GM21367 (cell line): ENCODE measurements around the gene CELA2B.
A peak's percentile ranks its signal among the peaks of the same experiment; 100 is the strongest.

Experiments
- ATAC-seq: cut with Tn5 transposase; IDR thresholded peaks from one replicate; pipeline ENCODE4 v1.9.1; 2021; ENCODE audit not compliant: unreplicated experiment

Gene CELA2B

GRCh38 chr1:15524021-15524282 lies 48.0 kb downstream of the CELA2B start, which contains the start of gene CASP9:
TSS of gene CASP9 (minus strand) at chr1:15524215. CDS start at chr1:15524200, 15 bp downstream.
- no peak for ATAC-seq

GRCh38 chr1:15524283-15525049 lies 48.6 kb downstream of the CELA2B start:
- peak; percentile 37 for ATAC-seq

- ATAC-seq = no peak
Measured at GRCh38 chr1:15525050-15526020, 49.4 kb downstream of the CELA2B start.

DNA sequence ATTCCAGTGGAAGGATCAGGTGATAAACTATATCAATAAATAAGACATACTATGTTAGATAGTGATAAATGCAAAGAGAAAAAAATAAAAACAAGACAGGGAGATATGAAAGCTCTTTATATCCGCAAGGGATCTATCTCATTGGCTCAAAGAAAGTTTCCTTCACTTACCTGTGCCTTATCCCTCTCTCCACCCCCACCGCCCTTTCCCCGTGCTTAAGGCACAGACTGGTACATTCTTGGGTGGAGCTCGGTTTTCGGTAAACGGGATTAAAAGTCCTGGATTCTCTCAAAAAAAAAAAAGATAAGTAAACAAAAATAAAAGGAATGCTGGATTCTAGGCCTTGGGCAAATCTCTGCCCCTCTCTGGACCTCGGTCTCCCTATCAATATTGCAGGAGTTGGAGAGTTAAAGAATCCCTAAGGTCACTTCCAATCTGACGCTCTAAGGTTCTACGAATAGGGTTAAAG lies 50.2 kb downstream of the CELA2B start:
- no peak for ATAC-seq

DNA sequence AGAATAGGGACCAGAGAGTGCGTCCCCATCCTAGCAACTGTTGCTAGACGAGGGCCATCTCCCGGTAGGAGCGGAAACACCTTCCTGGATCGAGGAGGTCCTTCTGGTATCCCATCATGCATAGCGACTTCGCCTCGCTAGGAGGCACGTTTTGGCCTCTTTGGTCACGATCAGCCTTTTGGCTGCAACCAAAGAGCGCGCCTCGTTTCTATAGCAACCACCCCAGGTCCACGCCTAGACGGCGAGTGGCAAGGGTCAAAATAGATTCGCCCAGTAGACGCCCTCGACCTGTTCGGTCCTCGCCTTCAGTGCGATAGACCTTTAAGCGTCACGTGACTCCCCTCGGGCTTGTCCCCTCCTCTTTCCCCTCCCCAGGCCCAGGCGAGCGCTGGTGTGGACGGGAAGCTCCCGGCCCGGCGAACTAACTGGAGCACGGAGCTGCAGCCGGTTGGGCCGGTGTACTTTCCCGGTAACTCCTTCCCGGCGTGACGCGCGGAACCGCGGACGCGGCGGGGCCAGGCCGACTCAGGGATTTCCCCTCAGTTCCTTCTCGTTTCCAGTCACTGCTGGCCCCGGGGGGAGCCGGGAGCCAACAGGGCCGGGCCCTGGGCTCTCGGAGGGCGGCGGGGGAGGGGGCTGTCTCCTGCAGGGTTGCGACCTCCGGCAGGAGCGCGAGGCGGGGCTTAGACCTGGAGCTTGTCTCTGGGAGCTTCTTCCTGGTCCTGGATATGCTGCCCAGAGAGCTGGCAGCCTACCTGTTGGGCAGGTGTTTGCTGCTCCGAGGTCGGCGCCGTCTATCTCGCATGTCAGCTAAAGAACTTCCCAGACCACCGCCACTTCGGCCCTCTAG lies 50.8 kb downstream of the CELA2B start, which contains the start of gene DNAJC16:
Gene DNAJC16, plus strand, starts transcription at position 359 of the 850 bp plus-strand sequence. CDS start 2,258 bp downstream, outside the sequence.
- ATAC-seq = peak; percentile 48

DNA sequence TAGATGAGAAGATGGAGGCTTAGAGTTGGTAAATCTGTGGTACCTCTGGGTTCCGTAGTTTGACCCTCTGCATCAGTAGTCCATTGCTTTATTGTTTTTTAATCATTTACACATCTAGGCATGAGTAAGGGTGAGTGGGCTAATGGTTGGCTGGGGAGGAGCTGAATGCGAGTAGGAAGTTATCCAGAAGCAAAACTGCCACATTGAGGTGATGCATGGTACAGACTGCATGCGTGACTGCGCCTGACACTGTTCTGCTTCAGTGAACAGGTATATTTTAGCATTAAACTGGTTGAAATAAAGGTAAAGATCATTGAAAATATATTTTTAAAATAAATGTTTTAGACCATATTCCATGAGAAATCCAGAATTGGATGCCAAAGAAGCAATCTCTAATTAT lies 55.1 kb downstream of the CELA2B start:
- no peak for ATAC-seq

DNA sequence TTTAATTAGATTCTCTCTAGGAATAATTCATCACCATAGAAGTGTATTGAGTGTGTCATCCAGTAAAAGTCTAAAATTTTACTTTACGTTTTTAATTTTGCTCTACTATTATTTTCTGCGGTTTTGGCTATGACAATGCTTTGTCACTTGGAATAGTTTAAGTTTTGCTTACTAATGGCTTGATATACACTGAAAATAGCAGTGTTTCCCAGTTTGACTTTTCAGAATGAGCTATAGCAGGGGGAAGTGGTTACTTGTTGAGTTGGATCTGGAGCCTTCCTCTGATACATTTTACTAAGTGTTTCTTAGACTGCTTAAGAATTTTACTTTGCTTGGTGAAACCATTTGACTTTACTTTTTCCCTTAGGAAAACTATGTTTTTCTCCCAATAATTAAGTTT lies 55.8 kb downstream of the CELA2B start:
- ATAC-seq = no peak

DNA sequence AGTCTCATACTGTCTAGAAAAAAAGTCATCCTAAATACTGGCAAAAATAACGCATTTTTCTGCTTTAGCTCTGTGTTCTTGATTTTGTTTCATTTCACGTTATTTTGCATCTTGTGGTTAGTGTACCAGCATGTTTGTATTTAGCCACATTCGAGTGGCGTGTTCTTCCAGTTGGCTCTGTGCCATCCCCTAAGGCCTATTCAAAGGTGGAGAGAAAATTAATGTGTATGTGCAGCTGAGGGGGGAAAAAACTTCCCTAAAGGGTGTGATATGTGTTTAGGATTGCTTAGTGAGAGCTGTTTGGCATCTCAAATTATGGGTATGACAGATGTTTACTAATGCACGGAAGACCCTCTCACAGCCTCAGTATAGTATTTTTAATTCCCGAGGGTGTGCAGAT lies 62.9 kb downstream of the CELA2B start:
- no peak for ATAC-seq

- no peak for ATAC-seq
Measured at GRCh38 chr1:15540186-15540585, 64.3 kb downstream of the CELA2B start.
